ENCODE data around the gene CPA5.

CPA5 gene

GRCh38 chr7:130415006-130415405 lies 70.4 kb downstream of the CPA5 start:
- no peak for DNase-seq (ENCODE audit: low read depth in 2 of 2)
- H3K4me3 ChIP-seq (replicated peaks in 1 of 2; ENCODE audit: low read depth in 2 of 2, low read length in 2 of 2) = no peak overlapping the region
- TF ChIP-seq, protein P1, sequence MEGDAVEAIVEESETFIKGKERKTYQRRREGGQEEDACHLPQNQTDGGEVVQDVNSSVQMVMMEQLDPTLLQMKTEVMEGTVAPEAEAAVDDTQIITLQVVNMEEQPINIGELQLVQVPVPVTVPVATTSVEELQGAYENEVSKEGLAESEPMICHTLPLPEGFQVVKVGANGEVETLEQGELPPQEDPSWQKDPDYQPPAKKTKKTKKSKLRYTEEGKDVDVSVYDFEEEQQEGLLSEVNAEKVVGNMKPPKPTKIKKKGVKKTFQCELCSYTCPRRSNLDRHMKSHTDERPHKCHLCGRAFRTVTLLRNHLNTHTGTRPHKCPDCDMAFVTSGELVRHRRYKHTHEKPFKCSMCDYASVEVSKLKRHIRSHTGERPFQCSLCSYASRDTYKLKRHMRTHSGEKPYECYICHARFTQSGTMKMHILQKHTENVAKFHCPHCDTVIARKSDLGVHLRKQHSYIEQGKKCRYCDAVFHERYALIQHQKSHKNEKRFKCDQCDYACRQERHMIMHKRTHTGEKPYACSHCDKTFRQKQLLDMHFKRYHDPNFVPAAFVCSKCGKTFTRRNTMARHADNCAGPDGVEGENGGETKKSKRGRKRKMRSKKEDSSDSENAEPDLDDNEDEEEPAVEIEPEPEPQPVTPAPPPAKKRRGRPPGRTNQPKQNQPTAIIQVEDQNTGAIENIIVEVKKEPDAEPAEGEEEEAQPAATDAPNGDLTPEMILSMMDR (IDR thresholded peaks at IDR 0.05; ENCODE audit: low read depth, low read length) = no peak

DNA sequence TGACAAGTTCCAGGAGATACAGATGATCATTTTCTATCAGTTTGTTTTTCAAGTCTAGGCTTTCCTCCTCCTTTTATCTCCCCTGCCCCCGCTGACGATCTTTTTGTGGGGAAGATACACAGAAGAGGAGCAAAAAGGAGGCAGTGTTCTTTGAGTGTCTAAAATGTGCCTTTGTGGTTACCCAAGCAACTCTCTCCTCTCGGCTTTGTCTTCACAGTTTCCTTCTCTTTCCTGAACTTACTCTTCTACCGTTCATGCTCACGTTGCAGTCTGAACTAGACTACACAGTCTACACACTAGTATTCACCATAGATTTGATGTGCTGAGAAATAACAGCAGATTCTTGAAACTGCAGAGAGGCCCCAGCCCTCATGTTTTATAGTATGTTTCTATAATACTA lies 72.6 kb downstream of the CPA5 start:
- DNase-seq (ENCODE audit: low read depth in 2 of 2) = no peak
- H3K4me3 ChIP-seq (replicated peaks in 1 of 2; ENCODE audit: low read depth in 2 of 2, low read length in 2 of 2) = no peak overlapping the region
- TF ChIP-seq, protein P1 (IDR thresholded peaks at IDR 0.05; ENCODE audit: low read depth, low read length) = no peak

GRCh38 chr7:130418306-130418705 lies 73.7 kb downstream of the CPA5 start:
- TF ChIP-seq, protein P1 (IDR thresholded peaks at IDR 0.05; ENCODE audit: low read depth, low read length) = no peak
- no peak overlapping the region for H3K4me3 ChIP-seq (replicated peaks in 1 of 2; ENCODE audit: low read depth in 2 of 2, low read length in 2 of 2)
- DNase-seq (ENCODE audit: low read depth in 2 of 2) = no peak

Data from cardiac fibroblast (primary cell).